ENCODE results near the gene COMT.

DNA sequence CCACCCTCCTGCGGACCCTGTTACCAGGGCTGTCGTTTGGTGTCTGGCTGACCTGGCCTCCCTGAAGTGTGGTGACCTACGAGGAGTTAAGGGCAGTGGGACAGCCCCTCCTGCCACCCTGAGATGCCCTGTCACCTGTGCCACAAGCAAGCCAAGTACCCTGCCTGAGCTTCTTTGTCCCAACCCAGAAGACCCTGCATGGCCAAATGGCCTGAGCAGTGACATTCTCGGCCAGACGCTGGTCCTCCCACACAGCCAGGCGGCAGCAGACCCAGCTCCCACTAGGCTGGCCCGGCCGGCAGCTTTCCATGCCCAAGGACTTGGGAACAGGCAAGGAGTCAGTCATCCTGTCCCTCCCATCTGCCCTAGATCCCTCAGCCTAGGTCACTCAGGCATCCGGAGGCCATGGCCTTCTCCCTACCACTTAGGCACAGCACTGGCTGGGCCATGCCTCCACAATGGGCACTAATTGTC, 67.5 kb downstream of the COMT start:
- TF ChIP-seq, protein P1, sequence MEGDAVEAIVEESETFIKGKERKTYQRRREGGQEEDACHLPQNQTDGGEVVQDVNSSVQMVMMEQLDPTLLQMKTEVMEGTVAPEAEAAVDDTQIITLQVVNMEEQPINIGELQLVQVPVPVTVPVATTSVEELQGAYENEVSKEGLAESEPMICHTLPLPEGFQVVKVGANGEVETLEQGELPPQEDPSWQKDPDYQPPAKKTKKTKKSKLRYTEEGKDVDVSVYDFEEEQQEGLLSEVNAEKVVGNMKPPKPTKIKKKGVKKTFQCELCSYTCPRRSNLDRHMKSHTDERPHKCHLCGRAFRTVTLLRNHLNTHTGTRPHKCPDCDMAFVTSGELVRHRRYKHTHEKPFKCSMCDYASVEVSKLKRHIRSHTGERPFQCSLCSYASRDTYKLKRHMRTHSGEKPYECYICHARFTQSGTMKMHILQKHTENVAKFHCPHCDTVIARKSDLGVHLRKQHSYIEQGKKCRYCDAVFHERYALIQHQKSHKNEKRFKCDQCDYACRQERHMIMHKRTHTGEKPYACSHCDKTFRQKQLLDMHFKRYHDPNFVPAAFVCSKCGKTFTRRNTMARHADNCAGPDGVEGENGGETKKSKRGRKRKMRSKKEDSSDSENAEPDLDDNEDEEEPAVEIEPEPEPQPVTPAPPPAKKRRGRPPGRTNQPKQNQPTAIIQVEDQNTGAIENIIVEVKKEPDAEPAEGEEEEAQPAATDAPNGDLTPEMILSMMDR (conservative IDR thresholded peaks at IDR 0.05; ENCODE audit: low read length), result no peak
- no peak for TF ChIP-seq EZH2phosphoT487 (IDR thresholded peaks at IDR 0.05; ENCODE audit: borderline replicate concordance)

All from Loucy (cell line).